ENCODE measurements around the gene ADCY2.
A peak's percentile ranks its signal among the peaks of the same experiment; 100 is the strongest.

ADCY2 gene

GRCh38 chr5:7779019-7780005, 383.4 kb downstream of the ADCY2 start:
- DNase-seq (ENCODE audit: low read depth in 2 of 2, low spot score in 1 of 2) = no peak

GRCh38 chr5:7781899-7782298, 386.0 kb downstream of the ADCY2 start:
- DNase-seq (ENCODE audit: low read depth in 2 of 2, low spot score in 1 of 2) = no peak

- DNase-seq (ENCODE audit: low read depth in 2 of 2, low spot score in 1 of 2) = no peak
Observed at GRCh38 chr5:7784683-7785380, 388.9 kb downstream of the ADCY2 start.

GRCh38 chr5:7787770-7788169, 391.8 kb downstream of the ADCY2 start:
- no peak for DNase-seq (ENCODE audit: low read depth in 2 of 2, low spot score in 1 of 2)

- DNase-seq (ENCODE audit: low read depth in 2 of 2, low spot score in 1 of 2) = no peak
Observed at GRCh38 chr5:7789567-7789966, 393.6 kb downstream of the ADCY2 start.

GRCh38 chr5:7793895-7794294, 398.0 kb downstream of the ADCY2 start:
- no peak for DNase-seq (ENCODE audit: low read depth in 2 of 2, low spot score in 1 of 2)

GRCh38 chr5:7794311-7794710, 398.4 kb downstream of the ADCY2 start:
- DNase-seq (ENCODE audit: low read depth in 2 of 2, low spot score in 1 of 2) = no peak

- no peak for DNase-seq (ENCODE audit: low read depth in 2 of 2, low spot score in 1 of 2)
Observed at GRCh38 chr5:7794823-7795222, 398.9 kb downstream of the ADCY2 start.

GRCh38 chr5:7795306-7795705, 399.4 kb downstream of the ADCY2 start:
- DNase-seq (ENCODE audit: low read depth in 2 of 2, low spot score in 1 of 2) = no peak

GRCh38 chr5:7801891-7802614, 406.1 kb downstream of the ADCY2 start:
- no peak for DNase-seq (ENCODE audit: low read depth in 2 of 2, low spot score in 1 of 2)

GRCh38 chr5:7802855-7803254, 406.9 kb downstream of the ADCY2 start:
- DNase-seq (ENCODE audit: low read depth in 2 of 2, low spot score in 1 of 2) = no peak

GRCh38 chr5:7803937-7804336, 408.0 kb downstream of the ADCY2 start:
- DNase-seq (ENCODE audit: low read depth in 2 of 2, low spot score in 1 of 2) = no peak

- no peak for DNase-seq (ENCODE audit: low read depth in 2 of 2, low spot score in 1 of 2)
Observed at GRCh38 chr5:7805379-7805778, 409.4 kb downstream of the ADCY2 start.

GRCh38 chr5:7808998-7809397, 413.1 kb downstream of the ADCY2 start:
- no peak for DNase-seq (ENCODE audit: low read depth in 2 of 2, low spot score in 1 of 2)

GRCh38 chr5:7811715-7812114, 415.8 kb downstream of the ADCY2 start:
- DNase-seq (ENCODE audit: low read depth in 2 of 2, low spot score in 1 of 2) = no peak

- no peak for DNase-seq (ENCODE audit: low read depth in 2 of 2, low spot score in 1 of 2)
Observed at GRCh38 chr5:7813007-7813406, 417.1 kb downstream of the ADCY2 start.

- DNase-seq (ENCODE audit: low read depth in 2 of 2, low spot score in 1 of 2) = no peak
Observed at GRCh38 chr5:7813576-7813975, 417.6 kb downstream of the ADCY2 start.

- no peak for DNase-seq (ENCODE audit: low read depth in 2 of 2, low spot score in 1 of 2)
Observed at GRCh38 chr5:7814816-7815215, 418.9 kb downstream of the ADCY2 start.

- DNase-seq (ENCODE audit: low read depth in 2 of 2, low spot score in 1 of 2) = peak in 1 of 2 donors; percentile 44
Observed at GRCh38 chr5:7815892-7816534, 420.1 kb downstream of the ADCY2 start.

- no peak for DNase-seq (ENCODE audit: low read depth in 2 of 2, low spot score in 1 of 2)
Observed at GRCh38 chr5:7816535-7816901, 420.6 kb downstream of the ADCY2 start.

GRCh38 chr5:7822449-7822848, 426.5 kb downstream of the ADCY2 start:
- DNase-seq (ENCODE audit: low read depth in 2 of 2, low spot score in 1 of 2) = no peak

Measured in stimulated activated CD8-positive, alpha-beta memory T cell treated with anti-CD3 and anti-CD28 coated beads, Interleukin-4, amount 100 ng/mL, for 1 hour (primary cell).